Chondrocyte (in vitro differentiated cells): Measurements from ENCODE around the gene ZFP1. TPM values are rescaled to one million over a fixed set of nuclear protein-coding genes. Genes with fewer than 3 reads are reported as not detected.

Experiments
- DNase-seq: peaks from one replicate; pipeline ENCODE4 v3.0.0; 2021; ENCODE audit warnings: mixed read lengths, low spot score
- H3K27ac Mint-ChIP-seq: one replicate; pipeline ENCODE4 v1.8.0; 2021; ENCODE audit warnings: mild to moderate bottlenecking, moderate library complexity, mixed read lengths; ENCODE audit not compliant: unreplicated experiment
- H3K27me3 Mint-ChIP-seq: 2 replicates; pipeline ENCODE4 v1.8.0; 2021; ENCODE audit warnings: low read depth, mixed read lengths
- H3K36me3 Mint-ChIP-seq: 2 replicates; pipeline ENCODE4 v1.8.0; 2021; ENCODE audit warnings: low read depth, mixed read lengths
- H3K4me1 Mint-ChIP-seq: 2 replicates; pipeline ENCODE4 v1.8.0; 2021; ENCODE audit warnings: low read depth, mild to moderate bottlenecking, mixed read lengths
- H3K4me3 Mint-ChIP-seq: one replicate; pipeline ENCODE4 v1.8.0; 2021; ENCODE audit warnings: mild to moderate bottlenecking, moderate library complexity, mixed read lengths; ENCODE audit not compliant: unreplicated experiment
- H3K9me3 Mint-ChIP-seq: 2 replicates; pipeline ENCODE4 v1.8.0; 2021; ENCODE audit warnings: low read depth, mixed read lengths
- CTCF ChIP-seq: fragments of 200-600 bp; sonication (generic); IDR thresholded peaks from 2 replicates; pipeline ENCODE4 v1.5.0; 2021; ENCODE audit warnings: antibody characterized with exemption, mild to moderate bottlenecking, moderate library complexity
- total RNA-seq: library from RNA; stranded (reverse); gene quantifications from 3 replicates; pipeline ENCODE4 v1.2.1, GENCODE V29; 2021

ZFP1 gene
- total RNA-seq, 1 donor from 2014 or later, result 15.3 TPM

- Mint-ChIP-seq H3K36me3 (no peaks in the 10 kb centered on the region), H3K4me3 (no peak overlapping the region)
These were observed 34.7 kb upstream of the ZFP1 start for GRCh38 chr16:75113541-75114121.

GRCh38 chr16:75114179-75114945 is 34.0 kb upstream of the ZFP1 start:
- DNase-seq, result no peak
- Mint-ChIP-seq H3K27me3 (no peaks in the 10 kb centered on the region), H3K4me1 (peaks cover 33% of the 10 kb centered on the region), H3K9me3 (no peaks in the 10 kb centered on the region), H3K4me3 (no peak overlapping the region), H3K36me3 (no peaks in the 10 kb centered on the region), H3K27ac (no peak overlapping the region)
- no peak for TF ChIP-seq CTCF

More at GRCh38 chr16:75113541-75114121, 34.7 kb upstream of the ZFP1 start:
- no peak for TF ChIP-seq CTCF
- H3K27ac Mint-ChIP-seq, result no peak overlapping the region
- DNase-seq, result no peak
- no peaks in the 10 kb centered on the region for H3K27me3 Mint-ChIP-seq
- peaks cover 40% of the 10 kb centered on the region for H3K4me1 Mint-ChIP-seq
- H3K9me3 Mint-ChIP-seq, result no peaks in the 10 kb centered on the region

- no peaks in the 10 kb centered on the region for H3K27me3 Mint-ChIP-seq
- H3K4me1 Mint-ChIP-seq, result peaks cover 25% of the 10 kb centered on the region
- no peak overlapping the region for H3K4me3 Mint-ChIP-seq
These were observed 33.1 kb upstream of the ZFP1 start for GRCh38 chr16:75114946-75115825.

GRCh38 chr16:75116081-75116910 is 32.0 kb upstream of the ZFP1 start, which contains the start of gene LDHD:
Gene LDHD, minus strand, starts transcription at chr16:75116780. Its CDS starts 60 bp downstream, at chr16:75116720.
- Mint-ChIP-seq H3K4me3 (peak within 1 kb of the TSS; percentile 78), H3K27ac (peak within 1 kb of the TSS; percentile 57), H3K4me1 (peaks cover 13% of the 10 kb centered on the region)

More at GRCh38 chr16:75114946-75115825, 33.1 kb upstream of the ZFP1 start:
- H3K36me3 Mint-ChIP-seq, result no peaks in the 10 kb centered on the region
- no peak for TF ChIP-seq CTCF
- no peaks in the 10 kb centered on the region for H3K9me3 Mint-ChIP-seq
- H3K27ac Mint-ChIP-seq, result no peak overlapping the region
- no peak for DNase-seq

More at GRCh38 chr16:75116081-75116910, 32.0 kb upstream of the ZFP1 start, which contains the start of gene LDHD:
- DNase-seq, result no peak
- Mint-ChIP-seq H3K27me3 (no peaks in the 10 kb centered on the region), H3K9me3 (peaks cover under 1% of the 10 kb centered on the region), H3K36me3 (no peaks in the 10 kb centered on the region)
- no peak for TF ChIP-seq CTCF
